SK-N-SH (cell line): Measurements from ENCODE around the gene CHMP2B. TPM values are rescaled to one million over a fixed set of nuclear protein-coding genes. Genes with fewer than 3 reads are reported as not detected.

Source experiments
- CTCF ChIA-PET: fragments of 300-600, 350-600 bp; formaldehyde crosslinking; extraction: SDS; loops from one replicate; lab custom pipeline; 2021; lab: Yijun Ruan, JAX
- POLR2A ChIA-PET: fragments of 350-600 bp; sonication (Branson Sonifier 250); formaldehyde crosslinking; extraction: SDS; loops from one replicate; lab custom pipeline; 2020; ENCODE audit warnings: antibody characterized with exemption, inconsistent platforms; lab: Yijun Ruan, JAX
- DNase-seq: peaks from one replicate; pipeline ENCODE4 v3.0.0; 2012
- H2AFZ ChIP-seq: fragments of 200-600 bp; sonication (generic); 2 replicates; pipeline ENCODE4 v1.8.1; 2016; ENCODE audit warnings: antibody characterized with exemption, mild to moderate bottlenecking, low read depth
- H3F3A ChIP-seq: fragments of 200-600 bp; sonication (generic); replicated peaks from 2 replicates; pipeline ENCODE3; 2016; ENCODE audit warnings: antibody characterized with exemption, mild to moderate bottlenecking; ENCODE audit not compliant: insufficient read depth
- H3K27ac ChIP-seq, 2 experiments: fragments of 200-500 bp in 1 of 2; fragments of 200-600 bp in 1 of 2; sonication (Bioruptor generic) in 1 of 2; sonication (generic), shearing (Covaris generic) in 1 of 2; 2 replicates each; pipeline versions ENCODE4 v1.5.1 to v1.6.1; 2014 to 2016; ENCODE audit warnings: low read depth in 2 of 2, inconsistent platforms in 1 of 2, low read length in 1 of 2, mild to moderate bottlenecking in 1 of 2, mixed read lengths in 1 of 2
- H3K27me3 ChIP-seq: fragments of 200-600 bp; sonication (generic), shearing (Covaris generic); 2 replicates; pipeline ENCODE4 v1.6.1; 2016; ENCODE audit warnings: mixed run types; ENCODE audit not compliant: insufficient read depth
- H3K36me3 ChIP-seq, 2 experiments: fragments of 200-500 bp in 1 of 2; fragments of 200-600 bp in 1 of 2; sonication (Bioruptor generic) in 1 of 2; sonication (generic) in 1 of 2; replicated peaks in 1 of 2; 2 replicates each; pipeline versions ENCODE3 to v1.5.1; 2014 to 2016; ENCODE audit warnings: low read length in 1 of 2, mild to moderate bottlenecking in 1 of 2; ENCODE audit not compliant: insufficient read depth in 2 of 2, control insufficient read depth in 1 of 2
- H3K4me1 ChIP-seq, 2 experiments: fragments of 200-500 bp in 1 of 2; fragments of 200-600 bp in 1 of 2; sonication (Bioruptor generic) in 1 of 2; sonication (generic), shearing (Covaris generic) in 1 of 2; 2 replicates each; pipeline versions ENCODE4 v1.5.1 to v1.6.1; 2014 to 2016; ENCODE audit warnings: low read depth in 1 of 2, low read length in 1 of 2, mixed run types in 1 of 2; ENCODE audit not compliant: insufficient read depth in 2 of 2, control insufficient read depth in 1 of 2
- H3K4me2 ChIP-seq: fragments of 200-600 bp; sonication (generic), shearing (Covaris generic); 2 replicates; pipeline ENCODE4 v1.6.1; 2017; ENCODE audit warnings: mixed run types
- H3K4me3 ChIP-seq, 2 experiments: fragments of 200-500 bp in 1 of 2; fragments of 200-600 bp in 1 of 2; sonication (Bioruptor generic) in 1 of 2; sonication (generic), shearing (Covaris generic) in 1 of 2; 2 replicates each; pipeline versions ENCODE4 v1.5.1 to v1.8.1; 2014 to 2016; ENCODE audit warnings: low read depth in 2 of 2, inconsistent platforms in 1 of 2, low read length in 1 of 2, mild to moderate bottlenecking in 1 of 2, mixed read lengths in 1 of 2, moderate library complexity in 1 of 2
- H3K79me2 ChIP-seq: fragments of 200-600 bp; sonication (generic); 2 replicates; pipeline ENCODE4 v1.8.1; 2017; ENCODE audit warnings: mild to moderate bottlenecking; ENCODE audit not compliant: insufficient read depth
- H3K9ac ChIP-seq: fragments of 200-600 bp; sonication (generic); 2 replicates; pipeline ENCODE4 v1.6.1; 2017; ENCODE audit warnings: mixed run types
- H3K9me2 ChIP-seq: fragments of 200-600 bp; sonication (generic); 2 replicates; pipeline ENCODE4 v1.6.1; 2017; ENCODE audit warnings: mixed run types
- H3K9me3 ChIP-seq: fragments of 200-600 bp; sonication (generic); 2 replicates; pipeline ENCODE4 v1.6.1; 2017; ENCODE audit warnings: mixed run types, mild to moderate bottlenecking, moderate library complexity
- H4K20me1 ChIP-seq: fragments of 200-600 bp; sonication (generic); 2 replicates; pipeline ENCODE4 v1.6.1; 2017; ENCODE audit warnings: mild to moderate bottlenecking, mixed run types; ENCODE audit not compliant: insufficient read depth
- ELF1 ChIP-seq: IDR thresholded peaks from 2 replicates; pipeline ENCODE4 v1.4.0; 2012
- FOSL2 ChIP-seq: IDR thresholded peaks from 2 replicates; pipeline ENCODE4 v1.4.0; 2012; ENCODE audit warnings: low read depth, mild to moderate bottlenecking, moderate library complexity, borderline replicate concordance
- FOXJ3 ChIP-seq: sonication (generic); formaldehyde crosslinking; IDR thresholded peaks from 2 replicates; pipeline ENCODE4 v1.5.1; 2020; ENCODE audit warnings: mild to moderate bottlenecking, missing genetic modification reagents
- GABPA ChIP-seq: IDR thresholded peaks from 2 replicates; pipeline ENCODE4 v1.4.0; 2012; ENCODE audit warnings: low read depth, mild to moderate bottlenecking
- MXI1 ChIP-seq: IDR thresholded peaks from 2 replicates; pipeline ENCODE4 v1.6.1; 2012; ENCODE audit warnings: mild to moderate bottlenecking, low read depth, low read length, improper control_type of control experiment
- NFIC ChIP-seq: IDR thresholded peaks from 2 replicates; pipeline ENCODE4 v1.4.0; 2012; ENCODE audit warnings: borderline replicate concordance
- NRF1 ChIP-seq: IDR thresholded peaks from 2 replicates; pipeline ENCODE4 v1.6.1; 2012; ENCODE audit warnings: low read depth, mild to moderate bottlenecking, low read length
- POLR2AphosphoS5 ChIP-seq: IDR thresholded peaks from 2 replicates; pipeline ENCODE4 v1.6.1; 2012; ENCODE audit warnings: low read depth, low read length
- REST ChIP-seq: IDR thresholded peaks from 2 replicates; pipeline ENCODE4 v1.6.1; 2012; ENCODE audit warnings: mild to moderate bottlenecking, low read depth, low read length, moderate library complexity
- TCF12 ChIP-seq: IDR thresholded peaks from 2 replicates; pipeline ENCODE4 v1.4.0; 2012
- USF1 ChIP-seq: IDR thresholded peaks from 2 replicates; pipeline ENCODE4 v1.4.0; 2012; ENCODE audit warnings: low read depth, borderline replicate concordance
- YY1 ChIP-seq: IDR thresholded peaks from 2 replicates; pipeline ENCODE4 v1.4.0; 2012; ENCODE audit warnings: low read depth, mild to moderate bottlenecking
- WGBS: methylation state at CpG from one replicate; pipeline ENCODE4 v1.1.6; 2017; ENCODE audit warnings: low lambda C conversion rate; 5-methylcytosine and 5-hydroxymethylcytosine counted together
- polyA plus RNA-seq, 3 experiments: library from polyadenylated mRNA; depleted of rRNA; stranded (reverse); fragments of >200 nt; gene quantifications; 2 replicates each; pipeline ENCODE4 v1.2.3, GENCODE V29; 2012
- TF ChIP-seq, protein P1 (sequence below): IDR thresholded peaks from 2 replicates; pipeline ENCODE4 v1.4.0; 2012; ENCODE audit warnings: low read depth

The CHMP2B gene, protein sequence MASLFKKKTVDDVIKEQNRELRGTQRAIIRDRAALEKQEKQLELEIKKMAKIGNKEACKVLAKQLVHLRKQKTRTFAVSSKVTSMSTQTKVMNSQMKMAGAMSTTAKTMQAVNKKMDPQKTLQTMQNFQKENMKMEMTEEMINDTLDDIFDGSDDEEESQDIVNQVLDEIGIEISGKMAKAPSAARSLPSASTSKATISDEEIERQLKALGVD
- 8.5 and 8.6 TPM in 2 replicates for polyA plus RNA-seq (2012; rRNA removed)
- 10.0 and 13.8 TPM in 2 replicates for polyA plus RNA-seq (2012; cell fraction: cytosol; rRNA removed)
- polyA plus RNA-seq (2012; cell fraction: nucleus; rRNA removed): 5.0 and 6.8 TPM in 2 replicates

DNA sequence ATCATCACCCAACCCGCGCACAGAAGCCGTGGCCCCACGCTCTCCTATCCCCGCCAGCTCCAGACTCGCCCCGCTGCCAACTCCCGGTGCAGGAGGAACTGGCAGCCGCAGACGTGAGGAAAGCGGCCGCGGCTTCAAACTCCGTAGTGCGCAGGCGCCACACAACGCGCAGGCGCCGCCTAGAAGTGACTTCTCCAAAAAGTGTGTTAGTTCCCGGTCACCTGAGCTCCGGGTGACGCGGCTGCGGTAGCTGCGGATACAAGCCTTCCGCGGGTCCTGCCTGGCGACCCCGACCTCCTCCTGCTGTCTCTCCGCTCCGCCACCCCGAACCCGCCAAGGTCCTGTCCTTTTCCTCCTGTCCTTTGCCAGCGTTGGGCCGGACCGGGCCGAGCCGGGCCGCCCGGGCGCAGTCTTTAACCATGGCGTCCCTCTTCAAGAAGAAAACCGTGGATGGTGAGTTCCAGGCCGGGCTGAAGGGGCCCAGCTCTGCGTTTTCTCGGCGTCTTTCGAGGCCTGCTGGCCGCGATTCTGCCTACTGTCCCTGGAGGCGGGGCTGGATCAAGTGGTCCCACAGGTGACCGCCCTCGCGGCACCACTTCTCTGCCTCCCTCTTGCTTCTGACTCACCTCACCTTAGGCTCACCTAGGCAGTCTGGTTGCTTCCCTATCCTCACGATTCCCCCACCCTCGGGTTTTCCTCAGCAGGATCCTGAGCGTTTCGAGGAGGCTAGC lies at the start of gene CHMP2B:
TSS of gene CHMP2B (plus strand) at position 206 of the 731 bp plus-strand sequence. CDS start at position 420, 214 bp downstream.
- Histone ChIP-seq H2AFZ (peak within 1 kb of the TSS; percentile 97), H3F3A (no peaks in the 10 kb centered on the region), H3K27me3 (no peaks in the 10 kb centered on the region), H3K4me2 (peak within 1 kb of the TSS; percentile 93), H3K9me2 (no peaks in the 10 kb centered on the region), H3K9ac (peak within 1 kb of the TSS; percentile 87), H3K79me2 (peaks cover 14% of the 10 kb centered on the region; the same call in 1 of the 2 replicates), H3K27ac (peak within 1 kb of the TSS; percentile 53 to 64; a peak in 3 of 4 replicates), H3K4me1 (peaks cover 0 to 10% of the 10 kb centered on the region in 2 experiments; a peak in 3 of 4 replicates), H4K20me1 (no peaks in the 10 kb centered on the region), H3K9me3 (no peaks in the 10 kb centered on the region), H3K4me3 (peak within 1 kb of the TSS; percentile 98 to 99), H3K36me3 (no peaks in the 10 kb centered on the region)
- ChIA-PET CTCF (interaction anchor here (1.1 kb wide), 2 partner anchors 34 to 71 kb away, joined by 3 to 5 read pairs; no protein-coding TSS in a partner anchor), POLR2A (no interaction called here)
- TF ChIP-seq ELF1: 0 out of 2 replicates have a peak, but pooled peaks have one; percentile 44
- TF ChIP-seq YY1: peak; percentile 66
- TF ChIP-seq FOSL2: peak; percentile 14; the same call in 1 of the 2 replicates
- TF ChIP-seq MXI1: peak; percentile 31; the same call in 1 of the 2 replicates
- peak; percentile 67 for TF ChIP-seq USF1
- TF ChIP-seq POLR2AphosphoS5: peak; percentile 48; the same call in 1 of the 2 replicates
- TF ChIP-seq GABPA: peak; percentile 32; the same call in 1 of the 2 replicates
- TF ChIP-seq, protein P1, sequence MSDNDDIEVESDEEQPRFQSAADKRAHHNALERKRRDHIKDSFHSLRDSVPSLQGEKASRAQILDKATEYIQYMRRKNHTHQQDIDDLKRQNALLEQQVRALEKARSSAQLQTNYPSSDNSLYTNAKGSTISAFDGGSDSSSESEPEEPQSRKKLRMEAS: peak; percentile 65
- no peak for TF ChIP-seq TCF12
- TF ChIP-seq REST: no peak
- no peak for TF ChIP-seq FOXJ3 (CRISPR knock-in tag)
- TF ChIP-seq NFIC: peak; percentile 20; the same call in 1 of the 2 replicates
- TF ChIP-seq NRF1: peak; percentile 86
- DNase-seq: peak; percentile 88
- WGBS: under 1% methylated on average over 46 of the region's 59 CpGs
